Activated CD4-positive, CD25-positive, alpha-beta regulatory T cell treated with anti-CD3 and anti-CD28 coated beads, Interleukin-2, amount 50 U/mL, for 16 hours (primary cell): ENCODE results near the gene CPNE1.
"Not testable (repeated sequence)": the region's sequence is repeated elsewhere in the genome, so short reads cannot be mapped to it uniquely, and the experiment has no call there.

Experiments
- DNase-seq: peaks from one replicate; pipeline ENCODE4 v3.0.0-alpha.2; 2020; ENCODE audit warnings: low read depth, low spot score

CPNE1 gene

GRCh38 chr20:35664466-35665206, at the start of gene CPNE1, which contains the start of gene RBM12:
TSS of gene CPNE1 (minus strand) at chr20:35664900. CDS start at chr20:35632923, 31,977 bp downstream.
TSS of gene RBM12 (minus strand) at chr20:35664900. CDS start at chr20:35655322, 9,578 bp downstream.
- peak; percentile 87 for DNase-seq

GRCh38 chr20:35714127-35714526, 49.4 kb upstream of the CPNE1 start:
- no peak for DNase-seq

- not testable (repeated sequence) for DNase-seq
These were observed 48.4 kb upstream of the CPNE1 start for GRCh38 chr20:35713120-35713519.

GRCh38 chr20:35711588-35712209, 47.0 kb upstream of the CPNE1 start:
- DNase-seq: no peak

- DNase-seq: no peak
These were observed 46.3 kb upstream of the CPNE1 start for GRCh38 chr20:35710884-35711587.

GRCh38 chr20:35710039-35710438, 45.3 kb upstream of the CPNE1 start:
- DNase-seq: no peak

GRCh38 chr20:35709259-35709658, 44.6 kb upstream of the CPNE1 start:
- DNase-seq: no peak

GRCh38 chr20:35708502-35708901, 43.8 kb upstream of the CPNE1 start:
- no peak for DNase-seq

GRCh38 chr20:35706591-35707529, 42.2 kb upstream of the CPNE1 start:
- DNase-seq: not testable (repeated sequence)

GRCh38 chr20:35705894-35706293, 41.2 kb upstream of the CPNE1 start:
- DNase-seq: not testable (repeated sequence)

- DNase-seq: no peak
These were observed 40.0 kb upstream of the CPNE1 start for GRCh38 chr20:35704514-35705261.

- DNase-seq: no peak
These were observed 38.4 kb upstream of the CPNE1 start for GRCh38 chr20:35702824-35703695.

GRCh38 chr20:35702051-35702823, 37.5 kb upstream of the CPNE1 start:
- no peak for DNase-seq

- DNase-seq: no peak
These were observed 36.0 kb upstream of the CPNE1 start for GRCh38 chr20:35700625-35701148.

GRCh38 chr20:35699957-35700624, 35.4 kb upstream of the CPNE1 start:
- DNase-seq: no peak

- DNase-seq: peak; percentile 78
These were observed 34.6 kb upstream of the CPNE1 start, which contains the start of the genes NFS1 and ROMO1 for GRCh38 chr20:35699127-35699956. TSS of gene NFS1 (minus strand) at chr20:35699352. CDS start at chr20:35699288, 64 bp downstream. TSS of gene ROMO1 (plus strand) at chr20:35699405. CDS start at chr20:35699633, 228 bp downstream.
